NCI-H2107 treated with DMSO at 0.1 percent for 48 hours (cell line): Measurements from ENCODE around the gene DENND6B.
"Not testable (repeated sequence)": the region's sequence is repeated elsewhere in the genome, so short reads cannot be mapped to it uniquely, and the experiment has no call there.

Experiments used
- DNase-seq: peaks from one replicate; lab custom pipeline; 2025; ENCODE audit not compliant: unreplicated experiment; lab: John Stamatoyannopoulos, UW

Gene DENND6B

DNA sequence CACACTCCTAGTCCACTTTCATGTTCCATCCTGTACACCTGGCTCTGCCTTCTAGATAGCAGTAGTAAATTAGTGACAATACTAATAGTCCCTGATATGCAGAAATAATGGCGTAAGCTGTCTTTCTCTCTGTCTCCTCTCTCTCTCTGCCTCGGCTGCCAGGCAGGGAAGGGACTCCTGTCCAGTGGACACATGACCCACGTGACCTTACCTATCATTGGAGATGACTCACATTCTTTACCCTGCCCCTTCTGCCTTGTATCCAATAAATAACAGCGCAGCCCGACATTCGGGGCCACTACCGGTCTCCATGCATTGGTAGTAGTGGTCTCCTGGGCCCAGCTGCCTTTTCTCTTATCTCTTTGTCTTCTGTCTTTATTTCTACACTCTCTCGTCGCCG lies 53.0 kb downstream of the DENND6B start:
- DNase-seq: not testable (repeated sequence)

DNA sequence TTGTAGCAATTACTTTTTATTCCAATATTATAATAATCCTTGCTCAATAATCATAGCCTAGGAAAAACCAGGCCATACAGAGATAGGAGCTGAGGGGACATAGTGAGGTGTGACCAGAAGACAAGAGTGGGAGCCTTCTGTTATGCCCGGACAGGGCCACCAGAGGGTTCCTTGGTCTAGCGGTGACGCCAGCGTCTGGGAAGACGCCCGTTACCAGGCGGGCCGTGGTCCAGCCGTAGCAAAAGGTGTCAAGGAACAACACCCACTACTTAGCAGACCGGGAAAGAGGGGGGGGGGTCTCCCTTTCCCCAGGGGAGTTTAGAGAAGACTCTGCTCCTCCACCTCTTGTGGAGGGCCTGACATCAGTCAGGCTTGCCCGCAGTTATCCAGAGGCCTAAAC lies 53.5 kb downstream of the DENND6B start:
- DNase-seq: not testable (repeated sequence)

DNA sequence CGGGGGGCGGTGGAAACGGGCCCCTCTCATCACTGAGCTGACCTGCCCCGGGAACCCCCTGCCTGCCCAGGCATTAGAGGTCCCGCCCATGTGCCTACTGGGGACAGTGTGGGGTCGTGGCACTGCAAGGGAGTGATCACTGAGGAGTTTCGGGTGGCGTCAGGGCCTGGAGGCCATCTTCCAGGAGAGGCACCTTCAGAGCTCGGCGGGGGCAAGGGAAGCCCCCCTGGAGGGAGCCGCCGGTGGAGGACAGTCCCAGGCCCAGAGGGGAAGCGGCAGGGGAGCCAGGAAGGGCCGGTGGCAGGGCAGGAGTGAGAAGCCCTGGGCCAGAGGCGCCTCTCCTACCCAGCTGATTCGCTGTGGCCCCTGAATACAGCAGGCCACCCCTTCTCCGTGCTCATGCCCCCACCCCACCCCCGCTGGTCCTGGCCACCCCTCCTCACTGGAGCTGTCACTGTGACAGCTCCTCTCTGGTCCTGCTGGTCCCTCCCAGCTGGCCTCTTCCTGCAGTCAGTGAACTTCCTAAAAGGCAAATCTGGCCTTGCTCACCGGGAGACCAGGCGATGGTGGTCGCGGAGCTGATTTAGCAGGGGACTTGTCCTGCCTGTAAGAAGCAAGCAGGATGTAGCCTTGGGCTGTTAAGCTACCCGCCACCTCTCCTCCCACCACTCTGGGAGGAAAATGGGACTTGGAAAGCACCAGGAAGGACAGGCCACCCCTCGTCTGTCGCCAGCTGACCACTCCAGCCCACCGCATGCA lies 54.6 kb downstream of the DENND6B start:
- no peak for DNase-seq

DNA sequence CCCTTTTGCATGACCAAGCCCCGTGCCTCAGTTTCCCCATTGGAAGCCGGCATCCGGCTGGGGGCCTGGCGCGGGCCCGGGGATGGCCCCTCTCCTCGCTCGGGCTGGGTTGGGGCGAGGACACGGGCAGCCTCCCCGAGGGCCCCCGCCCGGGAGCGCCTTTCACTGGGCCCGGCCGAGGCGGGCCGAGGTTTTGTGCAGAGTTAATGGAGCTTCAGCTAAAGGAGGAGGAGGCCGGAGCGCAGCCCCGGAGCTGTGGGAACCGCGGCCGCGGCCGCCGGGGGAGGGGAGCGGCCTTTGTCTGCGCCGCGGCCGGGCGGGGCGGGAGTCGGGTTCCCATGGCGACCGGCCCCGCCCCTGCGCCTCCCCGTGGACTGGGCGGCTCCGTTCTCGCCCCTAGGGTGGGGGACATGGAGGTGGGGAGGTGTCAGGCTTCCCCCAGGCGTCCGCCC lies 55.3 kb downstream of the DENND6B start:
- no peak for DNase-seq

DNA sequence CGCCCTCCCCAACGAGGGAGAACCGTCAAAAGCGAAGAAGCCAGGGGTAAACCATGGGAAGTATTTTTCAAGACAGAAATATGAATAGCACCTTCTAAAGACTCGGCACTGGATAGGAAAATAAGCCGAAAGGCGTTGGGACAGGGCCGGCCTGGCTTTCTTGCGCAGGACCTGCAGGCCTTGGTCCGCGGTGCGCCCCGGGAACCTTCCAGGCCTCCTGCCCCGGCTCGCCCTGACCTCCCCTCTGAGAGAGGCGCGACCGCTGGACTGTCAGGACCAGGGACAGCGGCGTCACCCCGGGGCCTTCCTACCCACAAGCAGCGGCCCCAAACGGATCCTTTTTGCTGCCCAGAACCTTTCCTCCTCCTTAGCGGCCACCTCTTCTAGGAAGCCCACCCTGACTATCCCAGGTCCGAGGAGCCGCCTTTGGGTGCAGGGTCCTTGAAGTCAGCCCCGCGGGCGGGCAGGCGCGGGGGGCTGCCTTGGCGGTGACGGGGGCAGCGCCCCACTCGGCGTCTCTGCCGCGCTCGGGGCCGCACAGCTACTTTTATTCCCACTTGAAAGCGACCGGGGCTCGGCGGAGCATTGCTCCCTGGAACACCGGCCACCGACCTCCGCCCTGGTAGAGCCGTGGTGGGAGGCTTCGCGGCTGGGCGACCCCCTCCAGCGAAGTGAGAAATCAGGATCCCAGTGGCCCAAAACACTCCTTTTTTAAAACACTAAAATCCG lies 56.0 kb downstream of the DENND6B start:
- no peak for DNase-seq

DNA sequence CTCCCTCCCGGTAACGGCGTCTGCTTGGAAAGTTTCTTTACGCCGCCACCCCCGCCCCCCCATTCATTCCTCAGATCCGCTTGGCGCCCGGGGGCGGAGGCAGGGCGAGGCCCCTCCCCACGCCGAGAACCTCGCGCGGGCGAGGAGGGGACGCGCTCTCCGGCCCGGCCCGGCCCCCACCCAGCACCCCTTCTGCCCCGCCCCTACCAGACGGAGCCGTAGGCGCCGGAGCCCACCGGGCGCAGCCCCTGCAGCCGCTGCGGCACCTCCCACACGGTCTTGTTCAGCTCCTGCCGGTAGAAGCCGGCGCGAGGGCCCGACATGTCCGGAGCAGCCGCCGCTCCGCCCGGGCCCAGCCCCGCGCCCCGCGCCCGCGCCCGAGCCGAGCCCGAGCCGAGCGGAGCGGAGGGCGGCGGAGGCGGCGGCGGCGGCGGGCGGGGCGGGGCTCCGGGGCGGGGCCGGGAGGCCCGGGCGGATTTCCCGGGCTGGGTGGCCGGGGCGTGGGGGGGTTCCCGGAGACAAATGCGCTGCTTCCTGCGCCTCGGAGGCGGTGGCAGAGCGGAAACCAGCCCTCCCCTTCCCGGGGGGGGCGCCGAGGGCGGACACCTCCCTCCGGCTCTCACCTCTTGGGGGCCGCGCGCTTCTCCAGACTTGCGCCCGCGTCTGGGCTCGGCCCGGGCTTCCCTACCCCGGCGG lies 56.7 kb downstream of the DENND6B start, which contains the start of gene MAPK11:
MAPK11 (minus strand) TSS at position 411 of the 696 bp plus-strand sequence; CDS start at position 323, 88 bp downstream.
- DNase-seq: no peak

DNA sequence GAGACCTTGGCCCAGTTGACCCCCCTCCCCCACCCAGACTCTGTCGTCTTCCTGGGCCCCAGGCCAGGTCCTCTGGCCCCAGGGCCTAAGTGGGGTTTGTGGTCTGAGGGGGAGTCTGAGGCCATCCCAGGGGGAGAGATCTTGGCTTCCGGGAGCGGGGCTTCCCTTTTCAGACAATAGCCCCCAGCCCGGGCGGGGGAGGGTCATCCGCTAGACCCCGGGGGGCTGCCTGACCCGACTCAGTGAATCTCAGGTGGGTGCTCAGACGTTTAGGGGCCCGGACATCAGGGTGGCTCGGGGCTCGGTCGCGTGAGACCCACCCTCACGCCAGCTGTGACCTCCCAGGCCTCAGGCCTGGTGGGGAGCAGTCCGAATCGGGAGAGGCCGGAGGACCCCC lies 57.2 kb downstream of the DENND6B start:
- no peak for DNase-seq

DNA sequence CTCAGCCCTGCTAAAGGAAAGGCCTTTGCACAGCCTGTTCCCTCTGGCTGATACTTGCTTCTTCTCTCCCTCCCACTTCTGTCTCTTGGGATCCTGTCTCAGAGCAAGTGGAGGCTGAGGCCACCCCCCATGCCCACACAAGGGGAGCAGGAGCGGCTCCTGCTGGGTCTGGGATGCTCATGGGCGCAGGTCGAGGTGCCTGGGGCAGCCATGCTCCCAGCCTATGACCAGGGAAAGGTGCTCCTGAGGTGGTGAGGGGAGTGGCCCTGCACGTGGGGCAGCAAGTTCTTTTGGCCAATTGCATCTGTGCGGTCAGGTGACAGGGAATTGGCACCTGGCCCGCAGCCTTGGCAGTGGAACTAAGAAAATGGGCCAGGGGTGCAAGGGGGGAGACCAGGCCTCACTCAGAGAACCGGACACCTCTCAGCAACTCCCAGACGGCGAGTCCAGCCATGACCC lies 58.1 kb downstream of the DENND6B start:
- DNase-seq: no peak

DNA sequence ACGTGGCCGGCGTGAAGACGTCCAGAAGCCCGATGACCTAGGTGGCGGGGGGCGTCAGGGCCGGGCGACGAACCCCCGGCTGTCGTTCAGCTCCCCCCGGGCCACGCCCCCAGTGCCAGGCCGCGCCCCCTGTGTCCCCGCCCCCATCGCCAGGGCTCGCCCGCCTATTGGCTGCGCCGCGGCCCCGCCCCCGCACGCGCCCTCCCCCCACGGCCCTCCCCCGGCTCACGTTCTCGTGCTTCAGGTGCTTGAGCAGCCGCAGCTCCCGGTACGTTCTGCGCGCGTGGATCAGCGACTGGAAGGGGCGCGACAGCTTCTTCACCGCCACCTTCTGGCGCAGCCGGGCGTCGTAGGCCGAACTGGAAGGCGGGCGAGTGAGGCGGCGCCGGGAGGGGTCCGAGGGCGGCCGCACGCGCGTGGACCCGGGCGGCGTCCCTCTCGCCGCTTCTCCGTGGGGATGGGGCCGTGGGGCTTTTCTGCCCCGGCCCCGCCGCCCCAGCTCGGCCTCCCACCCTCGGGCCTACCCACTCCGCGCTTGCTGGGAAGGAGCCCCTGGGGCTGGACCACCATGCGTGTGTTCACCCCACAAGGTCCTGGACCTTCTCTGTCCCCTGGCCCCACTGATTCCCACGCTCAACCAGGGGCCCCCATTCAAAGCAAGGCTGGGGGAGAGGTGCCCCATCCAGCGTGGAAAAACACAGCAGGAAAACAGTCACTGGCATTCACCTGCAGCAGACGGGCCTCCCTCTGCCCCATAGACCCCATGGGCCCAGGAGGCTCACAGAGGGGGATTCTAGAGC lies 59.0 kb downstream of the DENND6B start:
- DNase-seq: no peak

DNA sequence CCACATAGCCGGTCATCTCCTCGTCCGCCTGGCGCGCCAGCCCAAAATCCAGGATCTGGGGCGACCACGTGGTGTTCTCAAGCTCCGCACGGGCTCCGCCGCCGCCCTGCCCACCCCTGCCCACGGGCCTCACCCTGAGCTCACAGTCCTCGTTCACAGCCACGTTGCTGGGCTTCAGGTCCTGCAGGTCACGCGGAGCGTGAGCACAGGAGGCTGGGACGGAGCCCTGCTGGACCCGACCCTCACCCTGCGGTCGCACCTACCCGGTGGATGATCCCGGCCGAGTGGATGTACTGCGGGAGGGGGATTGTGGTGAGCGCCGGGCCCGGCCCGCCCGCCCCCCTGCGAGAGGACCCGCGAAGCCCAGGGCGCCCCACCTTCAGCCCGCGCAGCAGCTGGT lies 59.8 kb downstream of the DENND6B start:
- no peak for DNase-seq

DNA sequence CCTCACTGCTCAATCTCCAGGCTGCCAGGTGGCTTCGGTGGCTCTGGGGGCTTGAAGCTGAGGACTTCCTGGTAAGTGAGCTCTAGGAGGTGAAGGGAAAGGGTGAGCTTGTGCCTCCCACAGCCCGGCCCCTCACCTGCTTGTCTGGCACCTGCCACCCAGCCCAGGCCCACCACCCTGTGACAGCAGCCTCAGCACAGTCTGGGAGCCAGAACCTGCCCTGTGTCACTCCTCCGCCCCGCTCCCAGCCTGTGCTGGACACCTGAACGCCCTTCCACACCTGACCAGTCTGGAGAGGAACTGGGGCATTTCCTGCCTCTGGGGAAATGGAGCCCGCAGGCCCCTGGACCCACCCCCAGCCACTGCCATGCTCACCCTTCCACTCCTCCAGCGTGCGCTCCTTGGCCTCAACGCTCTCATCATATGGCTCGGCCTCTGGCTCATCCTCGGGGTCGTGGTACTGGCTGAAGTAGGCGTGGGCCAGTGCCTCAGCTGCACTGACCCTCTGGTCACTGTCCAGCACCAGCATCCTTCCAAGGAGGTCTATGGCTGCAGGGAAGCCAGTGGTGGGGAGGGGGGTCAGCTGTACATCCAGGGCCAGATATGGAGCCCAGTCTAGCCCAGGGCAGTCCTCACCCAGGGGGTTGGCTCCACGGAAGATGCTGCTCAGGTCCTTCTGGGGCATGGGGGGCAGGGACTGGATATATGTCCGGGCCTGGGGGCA lies 61.7 kb downstream of the DENND6B start:
- DNase-seq: no peak

DNA sequence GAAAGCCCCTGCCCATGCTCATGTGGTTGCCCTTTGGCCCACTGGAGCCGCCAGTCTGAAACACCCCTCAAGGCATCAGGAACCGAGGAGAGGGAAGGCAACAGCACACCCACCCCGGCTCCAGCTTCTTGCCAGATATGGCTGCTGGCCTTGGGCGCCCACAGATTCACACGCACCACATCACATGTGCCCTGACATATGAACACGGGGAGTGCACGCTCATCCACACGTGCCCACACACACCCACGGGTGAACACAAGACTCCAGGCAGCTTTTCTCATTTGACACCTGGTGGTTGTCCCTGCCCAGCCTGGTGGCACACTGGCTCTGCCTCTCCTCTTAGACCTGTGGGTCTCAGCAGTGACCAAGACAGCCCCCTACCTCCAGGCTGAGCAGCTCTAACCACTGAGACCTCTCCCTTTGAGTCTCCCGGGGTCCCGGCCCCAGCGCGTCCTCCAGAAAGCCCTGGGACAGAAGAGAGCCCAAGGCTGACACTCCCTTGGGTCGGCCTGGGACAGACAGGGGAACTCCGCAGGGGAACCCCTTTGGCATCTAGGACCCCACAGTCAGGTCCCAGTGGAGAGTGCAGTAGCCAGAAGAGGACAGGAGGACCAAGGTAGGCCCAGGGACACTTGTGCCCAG lies 62.6 kb downstream of the DENND6B start:
- DNase-seq: no peak

DNA sequence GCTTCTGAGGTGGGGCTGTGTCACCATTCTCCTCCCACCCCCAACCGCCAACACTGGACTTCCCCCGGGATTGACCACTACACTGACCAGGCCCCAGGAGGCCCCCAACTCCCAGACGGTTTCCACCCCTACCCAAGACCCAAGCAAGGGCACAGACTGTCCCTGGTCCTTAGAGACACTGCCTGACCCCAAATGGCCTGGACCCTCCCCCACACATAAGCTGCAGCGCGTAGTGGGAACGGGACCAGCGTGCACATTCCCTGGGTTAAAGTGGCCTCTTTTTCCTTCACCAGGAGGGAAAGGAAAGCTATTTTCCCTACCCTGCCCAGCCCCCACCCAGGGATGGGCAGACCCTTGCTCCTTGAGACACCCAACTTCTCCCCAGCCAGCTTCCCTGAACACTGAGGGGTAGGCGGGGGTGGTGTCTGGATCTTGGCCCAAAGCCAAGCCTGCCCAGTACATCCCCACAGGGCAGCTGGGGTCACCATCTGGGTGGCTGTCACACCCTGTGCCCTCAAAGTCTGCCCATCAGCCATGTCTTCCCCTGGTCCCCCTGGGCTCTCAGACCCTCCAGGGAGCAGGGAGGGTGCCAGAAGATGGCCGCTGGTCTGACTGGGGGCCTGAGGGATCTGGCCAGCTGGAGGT lies 63.7 kb downstream of the DENND6B start:
- no peak for DNase-seq

DNA sequence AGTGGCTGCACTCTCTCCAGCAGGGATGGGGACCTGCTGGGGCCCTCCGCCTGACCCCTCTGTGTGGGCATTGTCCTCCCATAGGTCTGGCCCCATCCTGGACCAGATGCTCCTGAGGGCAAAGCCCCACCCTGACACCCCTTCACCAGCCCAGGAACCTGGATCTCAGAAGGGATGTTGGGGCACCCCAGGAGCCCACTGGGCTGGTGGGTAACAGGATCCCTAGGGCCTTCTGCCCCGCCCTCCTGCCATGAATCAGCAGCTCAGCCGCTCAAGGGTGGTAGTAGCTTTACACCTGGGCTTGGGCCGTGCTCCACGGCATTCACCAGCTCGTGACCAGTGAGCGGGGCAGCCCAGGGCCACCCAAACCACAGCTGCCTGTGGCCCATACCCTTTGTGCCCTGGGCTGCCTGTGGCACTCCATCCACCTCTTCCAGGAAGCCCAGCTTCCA lies 64.3 kb downstream of the DENND6B start:
- DNase-seq: peak; percentile 28

DNA sequence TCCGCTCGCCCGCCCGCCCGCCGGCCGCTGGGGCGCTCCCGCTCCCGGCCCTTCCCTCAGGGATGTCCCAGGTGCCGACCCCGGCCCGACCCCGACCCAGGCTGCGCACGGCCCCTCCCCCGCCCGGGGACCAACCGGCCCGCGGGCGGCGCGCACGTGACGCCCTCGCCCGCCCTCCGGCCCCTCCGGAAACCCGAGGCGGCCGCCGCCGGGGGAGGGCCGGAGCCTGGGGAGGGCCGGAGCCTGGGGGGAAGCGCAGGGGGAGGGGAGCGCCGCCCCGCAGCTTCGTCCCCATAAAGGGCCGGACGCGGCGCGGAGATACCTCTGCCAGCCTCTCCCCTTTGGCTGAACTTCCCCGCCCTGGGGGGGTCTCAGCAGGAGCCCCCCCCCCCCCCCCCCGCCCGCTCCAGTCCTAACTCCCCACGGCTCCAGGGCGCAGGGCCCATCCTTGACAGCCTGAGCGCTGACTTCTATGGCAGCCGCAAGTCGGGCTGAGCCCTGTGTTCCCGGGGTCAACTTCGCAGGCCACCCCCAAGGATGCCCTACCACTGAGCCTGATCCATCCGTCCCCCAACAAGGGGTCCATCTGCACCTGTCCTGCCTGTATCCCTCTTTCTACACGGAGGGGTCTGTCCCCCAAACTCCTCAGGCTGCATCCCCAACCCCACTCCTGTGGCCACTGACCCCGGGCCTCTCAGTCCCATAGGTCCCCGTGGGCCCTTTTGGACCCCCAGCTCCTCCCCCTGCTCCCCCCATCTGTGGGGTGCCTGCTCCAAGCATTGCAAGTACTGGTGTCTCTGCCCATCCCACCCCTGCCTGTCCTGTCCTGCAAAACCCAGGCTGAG lies 65.0 kb downstream of the DENND6B start, which contains the start of gene MAPK12:
MAPK12 (minus strand) TSS at position 69 of the 845 bp plus-strand sequence. CDS start 174 bp downstream, outside the sequence.
- no peak for DNase-seq

DNA sequence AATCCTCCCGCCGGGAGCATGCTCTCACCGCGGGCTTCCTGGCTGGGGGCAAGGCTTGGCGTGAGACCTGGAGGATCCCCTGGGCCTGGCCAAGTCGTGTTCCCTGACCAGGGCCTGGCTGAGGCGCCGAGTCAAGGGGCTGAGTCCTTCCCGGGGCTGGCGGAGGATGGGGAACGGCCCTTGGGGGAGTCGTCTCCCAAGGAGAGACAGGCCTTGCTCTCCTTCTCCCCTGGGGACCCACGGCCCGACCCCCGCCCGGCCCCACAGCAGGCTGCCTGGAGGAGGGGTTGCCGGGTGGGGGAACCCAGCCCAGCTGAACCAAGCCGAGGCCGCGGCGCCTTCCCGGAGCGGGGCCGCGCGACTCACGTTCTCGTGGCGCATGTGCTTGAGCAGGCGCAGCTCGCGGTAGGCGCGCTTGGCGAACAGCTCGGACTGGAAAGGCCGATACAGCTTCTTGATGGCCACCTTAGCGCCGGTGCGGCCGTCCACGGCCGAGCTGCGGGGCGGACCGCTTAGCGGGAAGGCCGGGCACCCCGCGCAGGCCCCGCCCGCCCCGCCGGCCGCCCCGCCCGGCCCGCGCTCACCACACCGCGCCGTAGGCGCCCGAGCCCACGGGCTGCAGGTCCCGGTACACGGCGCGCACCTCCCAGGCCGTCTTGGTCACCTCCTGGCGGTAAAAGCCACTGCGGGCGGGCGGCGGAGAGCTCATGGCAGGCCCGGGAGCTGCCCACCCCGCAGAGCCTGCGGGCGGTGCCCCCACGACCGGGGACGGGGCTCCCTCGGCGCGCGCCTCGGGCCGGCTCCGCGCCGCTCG lies 65.8 kb downstream of the DENND6B start:
- DNase-seq: no peak

DNA sequence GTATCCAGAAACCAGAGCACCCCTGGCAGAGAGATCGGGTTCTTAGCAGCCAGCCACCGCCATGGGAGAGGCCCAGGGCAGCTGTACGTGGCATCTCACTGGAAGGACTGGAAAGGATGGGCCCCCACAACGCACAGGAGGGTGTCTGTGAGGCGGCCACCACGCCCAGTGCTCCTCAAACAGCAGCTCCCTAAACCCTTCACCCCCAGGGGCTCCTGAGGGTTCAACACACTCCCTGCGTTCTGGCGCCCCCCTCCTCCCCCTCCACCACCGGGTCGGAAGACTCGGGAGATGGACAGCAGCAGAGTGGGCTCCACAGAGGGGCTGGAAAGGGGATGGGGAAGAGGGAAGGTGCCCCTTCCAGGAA lies 66.4 kb downstream of the DENND6B start:
- DNase-seq: no peak
